DND-41 (cell line): ENCODE results near the gene DCPS.

Experiments used
- ATAC-seq: fragments of 200-7000 bp; cut with Tn5 transposase; 3 replicates; pipeline ENCODE4 v1.9.1; 2021; ENCODE audit warnings: low read depth; ENCODE audit not compliant: insufficient read depth
- DNase-seq: peaks from one replicate; pipeline ENCODE4 v3.0.0-alpha.2; 2020
- H2AFZ ChIP-seq: 2 replicates; pipeline ENCODE4 v1.6.0; 2012; ENCODE audit warnings: low read depth, low read length
- H3K27ac ChIP-seq: 2 replicates; pipeline ENCODE4 v1.5.1; 2012; ENCODE audit warnings: low read length, inconsistent platforms
- H3K27me3 ChIP-seq: fragments of 200-600 bp; sonication (generic); 2 replicates; pipeline ENCODE4 v1.6.0; 2012; ENCODE audit warnings: low read length, mild to moderate bottlenecking, inconsistent platforms; ENCODE audit not compliant: insufficient read depth, poor library complexity
- H3K36me3 ChIP-seq: 2 replicates; pipeline ENCODE4 v1.5.1; 2012; ENCODE audit warnings: low read length, inconsistent platforms; ENCODE audit not compliant: insufficient read depth
- H3K4me1 ChIP-seq: 2 replicates; pipeline ENCODE4 v1.5.1; 2012; ENCODE audit warnings: mild to moderate bottlenecking, low read length; ENCODE audit not compliant: insufficient read depth
- H3K4me2 ChIP-seq: 2 replicates; pipeline ENCODE4 v1.6.0; 2012; ENCODE audit warnings: mild to moderate bottlenecking, moderate library complexity, low read length, inconsistent platforms; ENCODE audit not compliant: insufficient read depth
- H3K4me3 ChIP-seq, 2 experiments: fragments of 200-600 bp in 1 of 2; shearing (Covaris generic) in 1 of 2; 2 replicates each; pipeline ENCODE4 v1.5.1; 2012 to 2016; ENCODE audit warnings: inconsistent platforms in 2 of 2, low read length in 2 of 2, mild to moderate bottlenecking in 2 of 2, low read depth in 1 of 2, moderate library complexity in 1 of 2
- H3K79me2 ChIP-seq: 2 replicates; pipeline ENCODE4 v1.6.0; 2012; ENCODE audit warnings: low read length, inconsistent platforms; ENCODE audit not compliant: insufficient read depth
- H3K9ac ChIP-seq: 2 replicates; pipeline ENCODE4 v1.6.0; 2012; ENCODE audit warnings: low read depth, mild to moderate bottlenecking, inconsistent platforms, low read length, moderate library complexity
- H3K9me3 ChIP-seq: 2 replicates; pipeline ENCODE4 v1.5.1; 2012; ENCODE audit warnings: low read length, moderate library complexity, mild to moderate bottlenecking, inconsistent platforms; ENCODE audit not compliant: insufficient read depth, severe bottlenecking
- H4K20me1 ChIP-seq: 2 replicates; pipeline ENCODE4 v1.6.0; 2012; ENCODE audit warnings: low read length; ENCODE audit not compliant: insufficient read depth
- CTCF ChIP-seq: IDR thresholded peaks from 2 replicates; pipeline ENCODE4 v1.5.1; 2012; ENCODE audit warnings: borderline replicate concordance, low read length, moderate library complexity, mild to moderate bottlenecking; ENCODE audit not compliant: poor library complexity, severe bottlenecking; ENCODE audit errors: extremely low read depth
- EZH2 ChIP-seq: IDR thresholded peaks from 3 replicates; pipeline ENCODE4 v1.6.1; 2012; ENCODE audit warnings: borderline replicate concordance, low read depth, mild to moderate bottlenecking, moderate library complexity, low read length, inconsistent platforms; ENCODE audit not compliant: severe bottlenecking

DCPS gene

DNA sequence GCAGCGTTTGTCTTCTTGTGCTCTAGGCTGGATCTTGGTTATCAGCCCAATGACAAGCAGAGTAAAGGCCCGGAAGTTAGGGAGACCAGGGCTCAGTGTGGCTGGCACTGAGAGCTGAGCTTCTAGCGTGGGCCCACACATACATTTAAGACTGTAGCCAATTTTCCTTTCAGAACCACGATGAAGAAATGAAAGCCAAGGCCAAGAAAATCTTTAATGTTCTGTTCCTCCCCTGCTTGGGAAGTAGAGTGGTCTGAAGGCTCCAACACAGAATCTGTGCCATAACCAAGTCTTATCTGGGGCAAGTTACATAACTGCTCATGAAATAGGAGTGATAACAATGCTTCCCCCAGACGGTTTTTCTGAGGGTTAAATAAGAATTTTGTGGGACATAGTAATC lies 47.0 kb downstream of the DCPS start:
- Histone ChIP-seq H3K4me2 (peak overlapping the region; percentile 36), H3K36me3 (peaks cover 53% of the 10 kb centered on the region), H4K20me1 (peaks cover 30% of the 10 kb centered on the region), H3K4me1 (peaks cover 46% of the 10 kb centered on the region), H3K79me2 (peaks cover 87% of the 10 kb centered on the region), H3K27ac (peak overlapping the region; percentile 22), H3K9ac (no peak overlapping the region), H2AFZ (no peak overlapping the region), H3K4me3 (no peak overlapping the region), H3K27me3 (no peaks in the 10 kb centered on the region), H3K9me3 (no peaks in the 10 kb centered on the region)
- DNase-seq: no peak
- TF ChIP-seq EZH2 (no peak), CTCF (no peak)
- ATAC-seq: no peak

DNA sequence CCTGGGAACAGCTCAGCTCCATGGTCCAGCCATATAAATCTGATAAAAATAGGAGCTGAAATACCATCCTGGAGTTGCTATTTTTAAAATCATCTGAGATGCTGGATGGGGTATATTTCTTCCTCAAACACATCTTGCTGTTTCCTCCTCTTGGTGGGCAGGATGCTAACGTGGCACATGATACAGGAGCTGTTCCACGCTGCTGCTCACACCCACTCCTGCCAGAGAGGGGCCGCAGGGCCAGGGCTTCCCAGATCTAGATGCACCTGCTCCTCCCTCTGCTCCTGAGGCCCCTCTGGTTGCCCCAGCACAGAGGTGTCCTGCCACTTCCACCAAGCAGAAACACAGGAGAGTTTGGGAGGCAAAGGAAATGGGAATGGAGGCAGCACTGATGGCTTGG lies 48.3 kb downstream of the DCPS start:
- H3K27me3 ChIP-seq: no peaks in the 10 kb centered on the region
- H3K4me3 ChIP-seq: peak overlapping the region in 1 of 2 experiments; percentile 42; a peak in 2 of 4 replicates
- no peaks in the 10 kb centered on the region for H3K9me3 ChIP-seq
- H3K36me3 ChIP-seq: peaks cover 42% of the 10 kb centered on the region
- peak overlapping the region; percentile 66 for H3K27ac ChIP-seq
- peak overlapping the region; percentile 35 for H3K9ac ChIP-seq
- H3K79me2 ChIP-seq: peaks cover 91% of the 10 kb centered on the region
- TF ChIP-seq EZH2 (no peak), CTCF (no peak)
- H2AFZ ChIP-seq: no peak overlapping the region
- no peak for ATAC-seq
- peak overlapping the region; percentile 63 for H3K4me2 ChIP-seq
- no peak for DNase-seq
- H3K4me1 ChIP-seq: peaks cover 59% of the 10 kb centered on the region
- H4K20me1 ChIP-seq: peaks cover 28% of the 10 kb centered on the region

DNA sequence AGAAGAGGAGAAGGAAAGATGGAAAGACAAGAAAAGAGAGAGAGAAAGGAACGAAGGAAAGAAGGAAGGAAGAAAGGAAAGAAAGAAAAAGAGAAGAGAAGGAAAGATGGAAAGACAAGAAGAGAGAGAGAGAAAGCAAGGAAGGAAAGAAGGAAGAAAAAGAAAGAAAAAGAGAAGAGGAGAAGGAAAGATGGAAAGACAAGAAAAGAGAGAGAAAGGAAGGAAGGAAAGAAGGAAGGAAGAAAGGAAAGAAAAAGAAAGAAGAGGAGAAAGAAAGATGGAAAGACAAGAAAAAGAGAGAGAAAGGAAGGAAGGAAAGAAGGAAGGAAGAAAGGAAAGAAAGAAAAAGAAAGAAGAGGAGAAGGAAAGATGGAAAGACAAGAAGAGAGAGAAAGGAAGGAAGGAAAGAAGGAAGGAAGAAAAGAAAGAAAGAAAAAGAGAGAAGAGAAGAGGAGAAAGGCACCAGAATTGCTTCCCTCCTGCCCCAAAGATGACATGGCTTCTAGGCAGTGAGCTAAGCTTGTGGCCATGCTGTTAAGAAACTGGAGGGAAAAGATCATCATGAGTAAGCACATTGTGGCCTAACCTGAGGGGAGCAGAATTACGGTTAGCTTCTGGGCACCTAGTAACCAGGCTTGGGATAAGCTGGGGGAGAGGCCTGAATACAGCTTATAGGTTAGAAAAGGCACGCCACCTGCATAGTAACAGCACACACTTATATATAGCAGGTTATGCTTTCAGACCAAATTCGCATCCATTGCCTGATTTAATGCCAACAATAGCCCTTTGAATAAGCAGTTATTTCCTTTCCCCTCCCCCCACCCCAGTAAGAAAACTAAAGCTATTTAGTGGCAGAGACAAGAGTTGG lies 49.3 kb downstream of the DCPS start:
- Histone ChIP-seq H3K9me3 (no peaks in the 10 kb centered on the region), H2AFZ (no peak overlapping the region), H3K79me2 (peaks cover 93% of the 10 kb centered on the region), H3K4me1 (peaks cover 69% of the 10 kb centered on the region), H3K27me3 (no peaks in the 10 kb centered on the region), H3K36me3 (peaks cover 32% of the 10 kb centered on the region), H3K4me2 (peak overlapping the region; percentile 63), H3K27ac (peak overlapping the region; percentile 66), H3K4me3 (peak overlapping the region in 1 of 2 experiments; percentile 32; a peak in 2 of 4 replicates), H4K20me1 (peaks cover 25% of the 10 kb centered on the region), H3K9ac (peak overlapping the region; percentile 35; the same call in 1 of the 2 replicates)
- TF ChIP-seq EZH2 (no peak), CTCF (no peak)
- DNase-seq (peak; percentile 29), ATAC-seq (no peak)
